HG02571 (cell line): ENCODE measurements around the gene IQSEC1.

ENCODE experiments used
- ATAC-seq: cut with Tn5 transposase; IDR thresholded peaks from one replicate; pipeline ENCODE4 v1.9.1; 2021; ENCODE audit warnings: mild to moderate bottlenecking, moderate library complexity; ENCODE audit not compliant: unreplicated experiment

The IQSEC1 gene

DNA sequence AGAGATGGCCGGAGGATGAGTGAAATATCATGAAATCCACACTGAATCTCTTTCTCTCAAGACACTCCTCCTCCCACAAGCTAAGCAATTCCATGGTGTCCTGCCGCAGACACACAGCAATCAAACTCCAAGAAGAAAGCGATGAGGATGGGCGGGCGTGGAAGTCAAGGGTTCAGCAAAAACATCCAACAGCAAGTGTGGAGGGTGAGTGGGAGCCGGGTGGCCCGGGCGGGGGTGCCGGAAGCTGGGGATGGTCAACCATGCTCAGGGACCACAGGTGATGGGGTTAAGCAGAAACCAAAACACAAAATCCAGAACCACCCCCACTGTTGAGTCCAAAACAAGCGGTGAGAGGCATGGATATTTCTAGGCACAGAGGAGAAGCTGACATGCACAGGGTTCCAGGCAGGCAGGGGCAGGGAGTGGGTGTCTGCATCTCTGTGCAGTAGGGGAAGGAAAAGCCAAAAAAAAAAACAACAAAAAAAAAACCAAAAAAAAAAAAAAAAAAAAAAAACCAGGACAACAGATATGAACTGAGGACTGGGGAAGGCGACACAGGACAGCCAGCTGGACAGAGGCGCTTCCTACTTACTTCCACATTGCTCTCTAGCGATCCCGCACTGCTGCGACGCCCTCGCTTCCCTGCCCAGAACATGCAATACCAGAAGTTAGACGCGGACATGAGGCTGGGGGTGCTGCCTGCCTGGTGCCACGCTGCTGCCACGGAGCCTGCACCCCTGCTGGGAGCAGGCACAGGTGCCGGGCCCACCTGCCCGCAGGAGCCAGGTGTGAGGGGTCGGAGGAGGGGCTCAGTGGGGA is 170.8 kb downstream of the IQSEC1 start:
- no peak for ATAC-seq

DNA sequence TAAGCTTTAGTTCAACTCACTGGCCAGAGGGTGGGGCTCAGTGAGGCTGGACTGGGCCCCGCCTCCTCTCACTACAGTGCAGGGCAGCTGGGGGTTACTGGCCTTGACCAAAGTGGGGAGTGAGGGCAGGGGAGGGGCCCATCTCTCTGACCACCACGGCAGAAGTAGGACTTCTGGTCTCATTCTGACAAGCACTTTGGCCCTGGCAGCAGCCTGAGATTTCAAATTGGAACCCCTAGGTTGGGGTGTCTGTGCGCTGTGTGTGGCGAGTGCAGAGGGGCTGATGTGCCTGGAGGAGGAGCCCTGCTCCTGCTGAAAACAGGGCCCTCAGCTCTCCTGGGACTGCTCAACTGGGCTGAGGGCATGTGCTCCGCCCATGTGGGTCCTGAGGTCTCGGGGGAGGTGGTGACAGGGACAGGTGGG is 171.6 kb downstream of the IQSEC1 start:
- ATAC-seq, result no peak

DNA sequence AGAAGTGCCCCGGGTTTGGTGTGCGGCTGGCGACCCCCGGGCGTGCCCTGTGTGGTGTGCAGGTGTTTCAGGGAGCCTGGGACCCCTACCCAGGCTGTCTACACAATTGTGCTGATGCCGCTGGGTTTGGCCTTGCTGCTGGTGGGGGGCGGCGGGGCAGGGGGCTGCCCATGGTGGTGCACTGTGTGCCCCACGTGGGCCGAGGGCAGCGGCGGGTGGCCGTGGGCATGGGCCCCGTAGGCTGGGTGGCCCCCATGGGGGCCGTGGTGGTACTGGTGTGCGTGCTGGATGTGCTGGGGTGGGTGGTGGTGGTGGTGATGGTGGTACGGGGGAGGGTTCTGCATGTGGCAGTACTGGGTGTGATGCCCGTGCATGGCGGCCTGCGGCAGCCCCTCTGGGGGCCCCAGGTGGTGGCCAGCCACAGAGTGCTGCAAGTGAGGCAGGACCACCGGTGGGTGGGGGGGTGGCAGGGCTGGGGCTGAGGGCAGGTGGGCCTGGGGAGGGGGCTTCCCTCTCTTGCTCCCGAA is 172.3 kb downstream of the IQSEC1 start:
- no peak for ATAC-seq

DNA sequence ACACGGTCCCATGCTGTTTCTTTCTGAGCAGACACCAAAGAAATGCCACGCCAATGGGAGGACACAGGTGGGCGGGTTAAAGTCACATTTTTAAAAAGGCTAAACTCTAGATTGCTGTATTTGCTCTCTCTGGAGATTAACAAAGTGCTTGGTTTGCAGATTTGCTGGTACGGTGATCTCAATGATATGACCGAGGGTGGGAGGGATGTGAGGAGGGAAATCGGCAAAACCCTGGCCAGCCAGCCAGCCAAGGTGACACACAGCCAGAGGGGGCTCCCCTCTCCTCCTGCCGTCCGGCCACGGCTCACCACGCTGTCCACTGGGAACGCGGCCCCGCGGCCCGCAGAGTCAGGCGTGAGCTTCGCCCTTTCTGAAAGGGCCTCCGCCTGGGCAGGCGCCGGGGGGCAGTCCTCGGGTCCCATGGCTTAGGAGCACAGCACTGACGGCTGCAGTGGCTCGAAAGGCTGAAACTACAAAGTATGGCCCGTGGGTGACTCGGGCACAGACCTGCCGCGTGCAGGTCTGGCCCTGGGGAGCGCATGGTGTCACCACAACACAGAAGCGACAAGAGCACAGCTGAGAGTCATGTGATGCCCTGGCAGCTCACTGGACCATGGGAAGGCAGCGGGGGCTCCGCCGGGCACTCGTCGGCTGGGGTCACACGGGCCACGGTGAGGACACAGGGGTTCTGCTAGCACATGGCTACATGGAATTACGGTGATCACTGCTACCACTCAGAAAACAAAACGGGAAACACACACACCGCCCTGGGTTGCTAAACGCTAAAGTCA is 174.1 kb downstream of the IQSEC1 start:
- ATAC-seq, result no peak

DNA sequence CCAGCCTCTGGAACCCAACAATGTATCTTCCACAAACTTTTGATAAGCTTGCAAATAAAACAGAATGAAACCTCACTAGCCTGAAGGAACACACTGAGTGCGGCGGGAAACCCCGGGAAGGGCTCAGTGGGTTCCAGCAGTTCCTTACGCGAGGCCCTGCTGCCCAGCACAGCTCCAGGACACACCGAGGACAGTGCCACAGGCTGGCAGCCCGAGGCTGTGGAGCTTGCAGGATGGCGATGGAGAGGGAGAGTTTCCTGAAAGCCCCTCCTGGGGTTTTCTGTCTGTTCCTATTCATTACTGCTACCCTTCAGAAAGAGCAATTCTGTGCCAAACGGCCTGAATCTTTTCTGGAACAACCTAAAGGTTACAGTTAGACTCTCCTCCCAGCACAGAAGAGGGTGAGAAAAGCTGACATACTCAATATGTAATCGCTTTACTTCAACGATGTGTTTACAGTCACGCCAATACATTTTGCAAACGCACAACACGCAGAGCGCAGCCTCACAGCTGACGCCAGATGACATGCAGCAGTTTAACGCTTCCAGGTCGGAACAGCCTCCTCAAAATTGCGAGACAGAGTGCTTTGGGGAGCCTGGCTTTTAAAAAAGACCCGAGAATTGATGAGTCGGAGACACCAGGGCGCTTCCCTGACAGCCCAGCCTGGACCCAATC is 174.8 kb downstream of the IQSEC1 start:
- no peak for ATAC-seq

DNA sequence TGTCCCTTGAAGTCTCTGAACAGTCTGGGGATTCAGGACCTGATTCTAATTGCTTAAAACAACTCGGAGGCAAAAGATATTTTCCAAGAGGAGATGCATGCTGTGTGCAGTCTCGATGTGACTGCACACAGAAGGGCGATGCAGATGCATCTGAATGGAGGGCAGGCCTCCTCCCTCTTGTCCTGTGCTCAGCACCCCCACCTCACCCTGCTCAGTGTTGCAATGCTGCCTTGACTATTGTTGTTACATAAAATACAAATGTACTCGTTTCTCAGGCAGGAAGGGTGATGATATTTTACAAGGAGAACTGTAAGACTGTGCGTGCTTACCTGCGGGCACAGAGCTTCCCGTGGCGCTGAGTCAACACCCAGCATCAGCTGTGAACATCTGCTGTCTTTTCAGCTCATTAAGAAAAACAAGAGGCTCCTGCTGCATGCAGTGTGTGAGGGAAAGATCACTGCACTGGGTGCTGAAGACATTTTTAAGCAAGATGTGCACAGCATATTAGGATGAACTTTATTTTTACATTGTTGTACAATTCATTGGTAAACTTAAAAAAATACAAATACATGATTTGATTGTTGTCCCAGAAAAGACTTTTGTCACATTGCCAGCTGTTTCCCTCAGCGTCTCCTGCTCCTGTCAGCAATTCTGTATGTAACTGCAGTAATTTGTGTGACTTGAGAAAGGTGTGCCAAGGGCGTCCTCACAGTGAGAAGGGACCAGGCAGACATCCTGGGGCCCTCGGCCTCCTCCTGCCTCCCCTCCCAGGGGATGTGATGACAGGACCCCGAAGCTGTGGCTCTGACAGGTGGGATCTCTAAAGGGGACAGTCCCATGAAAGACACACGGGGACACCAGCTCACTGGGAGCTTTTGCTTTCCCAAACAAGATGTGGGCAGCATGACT is 175.6 kb downstream of the IQSEC1 start:
- ATAC-seq, result no peak

DNA sequence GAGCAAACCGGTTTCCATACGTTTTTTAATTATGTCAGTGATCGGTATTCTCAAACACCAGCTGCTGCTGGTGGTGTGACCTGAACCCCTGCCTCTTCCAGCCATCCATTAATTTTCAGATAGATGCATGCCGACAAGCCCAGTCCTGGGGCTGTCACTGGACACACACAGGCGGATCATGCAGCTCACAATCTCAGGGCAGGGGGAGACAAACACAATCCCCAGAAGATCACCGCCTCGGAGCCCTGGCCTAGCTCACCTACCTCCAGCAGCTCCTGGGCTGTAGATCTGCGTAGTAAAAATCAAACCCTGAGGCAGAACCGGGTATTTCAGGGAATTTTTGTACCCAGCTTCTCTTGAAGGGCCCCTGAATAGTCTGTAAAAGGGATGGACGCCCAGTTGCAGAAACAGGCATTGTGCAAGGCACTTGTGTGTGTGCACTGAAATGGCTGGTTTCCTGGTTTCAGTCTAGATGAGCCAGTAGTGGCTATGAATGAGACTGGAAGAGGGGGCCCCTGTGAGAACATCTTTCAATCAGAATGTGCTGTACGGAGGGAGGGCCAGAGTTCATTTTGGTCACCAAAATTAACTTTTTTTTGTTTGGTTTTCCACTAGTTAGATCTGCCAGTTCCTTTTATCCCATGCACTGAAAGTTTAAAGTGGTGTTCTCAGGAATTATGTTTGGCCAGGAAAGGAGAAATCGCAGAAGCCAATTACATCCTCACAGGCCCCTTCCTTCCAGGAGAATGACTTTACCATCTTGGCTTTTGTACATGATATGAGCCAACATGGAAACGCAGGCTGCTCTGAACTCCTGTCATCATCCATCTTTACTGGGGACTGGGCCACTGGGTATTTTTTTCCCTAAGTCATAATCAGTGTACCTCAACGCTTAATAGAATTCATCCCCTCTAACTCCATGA is 176.9 kb downstream of the IQSEC1 start:
- ATAC-seq, result no peak

DNA sequence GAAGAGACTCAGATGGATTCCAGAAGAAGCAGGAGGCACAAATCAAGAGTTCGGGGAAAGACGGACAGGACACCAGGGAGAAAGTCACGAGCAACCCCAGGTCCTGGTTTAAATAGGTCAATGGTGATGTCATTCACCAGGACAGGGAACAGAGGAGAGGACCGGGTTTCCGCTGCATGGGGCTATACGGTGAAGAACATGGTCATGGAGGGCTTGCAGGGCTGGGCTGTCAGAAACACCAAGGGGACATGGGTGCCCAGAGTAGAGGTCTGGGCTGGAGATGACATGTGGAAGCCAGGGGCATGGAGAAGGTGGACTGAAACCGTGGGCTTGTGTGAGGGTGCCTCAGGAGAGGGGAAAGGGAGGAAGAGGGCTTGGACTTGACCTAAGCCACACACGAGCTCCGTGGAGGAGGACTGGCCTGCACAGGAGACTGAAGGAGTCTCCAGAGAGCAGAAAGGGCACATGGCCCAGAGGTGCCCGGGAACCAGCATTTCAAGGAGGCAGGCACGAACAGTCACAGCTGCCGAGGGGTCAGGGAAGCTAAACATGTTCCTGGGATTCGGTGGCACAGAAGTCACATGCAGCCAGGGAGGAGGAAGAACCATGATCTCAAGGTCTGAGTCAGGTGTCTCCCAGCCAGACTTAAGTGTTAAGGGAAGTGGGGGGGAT is 177.7 kb downstream of the IQSEC1 start:
- no peak for ATAC-seq

DNA sequence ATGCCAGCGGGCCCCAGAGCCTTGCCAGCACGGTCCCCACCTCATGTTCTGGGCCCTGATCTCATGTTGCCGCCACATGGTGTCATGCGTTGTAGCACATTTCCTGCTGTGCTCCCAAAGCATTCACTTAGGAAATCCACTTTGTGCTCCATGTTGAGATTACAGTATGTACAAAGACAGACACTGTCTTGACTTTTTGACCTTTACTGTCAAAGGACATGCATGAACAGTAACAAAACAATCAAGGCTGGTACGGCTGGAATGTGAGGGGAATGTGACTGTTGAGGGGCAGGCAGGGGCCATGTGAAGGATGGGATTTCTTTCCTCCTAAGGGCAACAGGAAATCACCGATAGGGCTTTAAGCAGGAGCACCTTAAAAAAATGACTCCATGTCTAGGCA is 178.6 kb downstream of the IQSEC1 start:
- ATAC-seq, result no peak

DNA sequence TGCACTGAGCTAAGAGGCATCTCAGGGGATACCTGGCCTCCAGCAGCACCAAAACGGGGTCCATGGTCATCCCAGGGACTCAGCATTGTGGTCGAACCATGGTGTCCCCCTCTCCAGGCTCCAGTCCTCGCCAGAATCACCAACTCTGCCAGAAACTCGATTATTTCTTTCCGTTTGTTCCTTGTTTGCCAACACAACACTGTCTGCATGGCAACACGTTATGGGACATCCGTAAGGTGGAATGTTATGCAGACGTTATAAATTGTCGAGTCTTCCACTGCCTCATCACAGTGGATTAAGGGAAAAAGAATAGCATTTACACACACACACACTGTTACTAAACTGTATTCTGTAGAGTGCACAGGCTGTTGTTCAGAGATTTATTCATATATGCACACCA is 179.4 kb downstream of the IQSEC1 start:
- ATAC-seq, result no peak

DNA sequence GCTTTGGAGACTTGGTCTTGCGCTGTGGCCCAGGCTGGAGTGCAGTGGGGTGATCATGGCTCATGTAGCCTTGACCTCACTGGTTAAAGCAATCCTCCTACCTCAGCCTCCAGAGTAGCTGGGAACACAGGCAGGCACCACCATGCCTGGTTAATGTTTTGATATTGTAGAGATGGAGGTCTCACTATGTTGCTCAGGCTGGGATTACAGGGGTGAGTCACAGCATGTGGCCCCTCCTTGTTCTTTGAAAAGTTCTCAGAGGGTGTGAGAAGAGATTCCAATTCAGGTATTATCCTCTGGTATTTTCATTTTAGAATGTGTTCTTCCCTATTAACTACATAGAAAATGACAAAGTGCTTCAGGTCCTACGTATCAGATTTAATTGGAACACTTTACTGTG is 180.0 kb downstream of the IQSEC1 start:
- no peak for ATAC-seq

DNA sequence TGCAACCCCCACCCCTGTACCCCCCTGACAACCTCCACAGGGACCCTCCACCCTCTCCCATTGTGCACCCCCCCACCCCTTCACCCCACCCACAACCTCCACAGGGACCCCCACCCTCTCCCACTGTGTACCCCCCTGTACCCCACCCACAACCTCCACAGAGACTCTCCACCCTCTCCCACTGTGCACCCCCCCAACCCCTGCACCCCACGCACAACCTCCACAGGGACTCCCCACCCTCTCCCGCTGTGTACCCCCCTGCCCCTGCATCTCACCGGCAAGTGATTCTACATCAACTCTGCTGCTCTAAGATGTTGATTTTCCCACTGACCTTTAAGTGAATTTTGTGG is 180.4 kb downstream of the IQSEC1 start:
- no peak for ATAC-seq

DNA sequence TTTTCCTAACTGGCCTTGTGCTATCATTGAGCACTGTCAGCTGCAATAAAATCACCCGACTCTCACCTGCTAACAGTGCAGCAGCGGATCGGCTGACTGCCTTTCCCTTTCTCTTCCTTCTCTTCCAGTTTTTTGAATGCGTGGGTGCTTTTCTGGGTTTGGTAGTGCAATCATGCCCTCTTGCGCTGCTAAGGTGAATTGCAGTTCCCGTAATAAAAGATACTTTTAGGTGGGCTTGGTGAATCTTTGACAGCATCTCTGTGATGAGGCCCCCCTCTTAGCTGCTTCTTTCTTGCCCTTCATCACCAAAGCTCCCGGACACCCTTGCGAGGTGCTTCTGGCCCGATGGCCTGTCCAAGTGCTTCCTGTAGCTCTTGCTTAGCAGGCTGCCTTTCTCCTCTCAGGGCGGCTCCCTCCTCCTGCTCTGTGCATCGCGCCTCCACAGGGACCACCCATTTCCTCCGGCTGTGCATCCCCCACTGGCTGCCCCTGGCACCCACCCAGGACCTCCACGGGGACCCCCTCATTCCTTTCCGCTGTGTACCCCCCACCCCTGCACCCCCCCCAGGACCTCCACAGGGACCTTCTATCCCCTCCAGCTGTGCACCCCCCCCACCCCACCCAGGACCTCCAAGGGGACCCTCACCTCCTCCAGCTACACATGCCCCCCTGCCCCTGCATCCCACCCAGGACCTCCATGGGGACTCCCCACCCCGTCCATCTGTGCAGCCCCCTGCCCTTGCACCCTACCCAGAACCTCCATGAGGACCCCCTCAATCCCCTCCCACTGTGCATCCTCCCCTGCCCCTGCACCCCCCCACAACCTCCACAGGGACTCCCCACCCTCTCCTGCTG is 181.0 kb downstream of the IQSEC1 start:
- no peak for ATAC-seq

DNA sequence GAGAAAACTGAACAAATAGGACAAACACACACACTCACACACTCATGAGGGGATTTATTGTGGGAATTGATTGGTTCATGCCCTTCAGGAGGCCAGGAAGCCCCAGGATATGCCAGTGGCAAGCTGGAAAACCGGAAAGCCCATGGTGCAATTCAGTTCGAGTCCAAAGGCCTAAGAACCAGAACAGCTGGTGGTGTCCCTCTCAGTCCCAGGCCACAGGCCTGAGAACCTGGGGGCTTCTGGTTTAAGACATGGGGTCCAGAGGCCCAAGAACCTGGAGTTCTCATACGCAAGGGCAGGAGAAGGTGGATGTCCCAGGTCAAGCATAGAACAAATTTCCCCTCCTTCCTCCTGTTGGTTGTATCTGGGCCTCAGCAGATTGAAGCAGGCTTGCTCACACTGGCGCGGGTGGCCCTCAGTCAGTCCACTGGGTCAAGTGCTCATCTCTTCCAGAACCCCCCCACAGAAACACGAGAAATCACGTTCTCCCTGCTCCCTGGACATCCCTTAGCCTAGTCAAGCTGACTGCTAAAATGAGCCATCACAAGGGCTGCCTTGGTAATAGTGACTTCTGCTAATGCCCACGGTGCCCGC is 181.7 kb downstream of the IQSEC1 start:
- no peak for ATAC-seq

DNA sequence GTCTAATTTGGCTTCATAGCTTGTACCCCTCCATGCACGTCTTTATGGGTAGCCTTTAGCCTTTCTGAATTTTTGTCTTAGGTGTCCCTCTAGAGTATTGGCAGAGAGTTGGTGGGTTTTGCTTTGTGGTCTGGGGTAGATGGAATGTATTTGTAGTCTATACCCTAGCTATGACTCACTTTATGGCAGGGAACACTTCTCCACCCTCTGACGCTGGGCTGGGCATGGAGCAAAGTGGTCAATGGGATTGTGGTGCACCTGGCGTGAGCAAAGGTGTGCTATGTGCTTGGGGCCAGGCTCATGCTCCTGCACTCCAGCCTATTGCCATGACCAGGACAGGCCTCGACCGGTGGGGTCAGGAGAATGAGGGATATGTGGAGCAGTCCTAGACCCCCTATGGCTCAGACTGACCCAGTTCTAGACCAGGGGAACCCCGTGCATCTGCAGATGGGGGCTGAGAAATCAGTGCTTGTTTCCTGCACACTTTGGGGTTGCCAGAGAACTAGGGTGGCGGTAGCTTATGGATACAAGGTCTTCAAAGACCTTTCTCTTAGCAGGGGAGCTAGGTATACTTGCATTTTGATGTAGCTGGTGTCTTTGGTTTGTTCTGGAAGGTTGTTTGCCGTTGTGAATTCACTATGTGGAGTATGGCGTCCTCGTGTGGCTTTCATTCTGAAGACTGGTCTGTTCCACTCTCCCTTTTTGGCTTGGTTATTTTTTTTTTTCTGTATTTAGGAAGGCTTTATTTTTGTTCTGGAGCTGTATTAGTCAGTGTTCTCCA is 182.4 kb downstream of the IQSEC1 start:
- ATAC-seq, result no peak

DNA sequence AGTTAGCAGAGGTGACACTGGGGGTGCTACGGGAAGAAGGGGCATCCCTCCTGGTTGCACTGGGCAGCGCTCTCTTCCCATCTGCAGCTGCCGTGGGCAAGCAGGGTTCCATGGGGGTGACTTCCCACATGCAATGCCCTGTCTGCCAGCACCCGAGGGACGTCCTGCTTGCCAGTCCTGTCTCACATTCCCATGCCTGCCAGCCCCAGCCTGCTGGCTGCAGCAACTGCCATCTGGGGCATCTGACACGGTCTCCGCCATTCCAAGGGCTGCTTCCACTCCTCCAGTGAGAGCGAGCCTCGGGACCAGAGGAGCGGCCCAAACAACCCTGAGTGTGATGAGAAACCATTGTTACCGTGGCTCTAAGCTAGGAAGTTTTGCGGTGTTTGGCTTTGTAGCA is 186.5 kb downstream of the IQSEC1 start:
- ATAC-seq, result no peak
